ENCODE measurements around the gene DHH. TPM values are rescaled to one million over a fixed set of nuclear protein-coding genes. Genes with fewer than 3 reads are reported as not detected.

Gene DHH
- total and polyA plus RNA-seq, 10 of the 15 experiments (the other 5 are each of a cell fraction or from before 2014, with no cell fraction given): 0.01 TPM; not detected in 9

DNA sequence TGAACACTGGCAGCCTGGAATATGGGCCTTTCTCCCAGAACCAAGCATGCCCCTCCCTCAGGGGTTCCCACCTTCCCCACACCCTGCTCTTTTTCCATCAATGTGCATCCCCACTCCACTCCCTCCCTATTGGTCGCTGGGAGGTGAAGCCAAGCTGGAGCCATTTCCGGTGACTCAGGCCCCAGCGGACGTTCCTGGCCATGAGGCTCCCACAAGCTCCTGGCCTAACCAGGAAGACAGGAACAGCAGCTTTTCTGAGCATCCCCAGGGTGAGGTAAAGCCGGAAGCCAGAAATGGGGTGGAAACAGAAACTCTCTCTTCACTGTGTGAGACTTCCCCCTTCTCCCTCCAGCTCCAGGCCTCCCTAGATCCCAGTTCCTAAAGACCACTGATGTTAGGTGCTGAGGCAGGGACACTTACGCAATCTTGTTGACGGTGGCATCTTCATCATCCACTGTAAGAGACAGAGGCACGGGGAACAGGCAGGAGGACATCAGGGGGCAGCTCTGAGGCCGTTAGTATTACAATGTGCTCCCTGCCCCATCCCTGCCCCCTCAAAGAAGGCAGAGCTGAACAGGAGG is 11.0 kb upstream of the DHH start:
- POLR2A ChIA-PET: interaction anchor here (0.6 to 1.9 kb wide), 5 partner anchors 15 to 268 kb away, joined by 3 to 7 read pairs (median 4); partner anchors contain the start of gene TUBA1B
- 80% methylated on average over 9 of the region's 9 CpGs for WGBS (ENCODE audit: insufficient coverage, insufficient replicate concordance, low lambda C conversion rate, missing lambda C conversion rate)

DNA sequence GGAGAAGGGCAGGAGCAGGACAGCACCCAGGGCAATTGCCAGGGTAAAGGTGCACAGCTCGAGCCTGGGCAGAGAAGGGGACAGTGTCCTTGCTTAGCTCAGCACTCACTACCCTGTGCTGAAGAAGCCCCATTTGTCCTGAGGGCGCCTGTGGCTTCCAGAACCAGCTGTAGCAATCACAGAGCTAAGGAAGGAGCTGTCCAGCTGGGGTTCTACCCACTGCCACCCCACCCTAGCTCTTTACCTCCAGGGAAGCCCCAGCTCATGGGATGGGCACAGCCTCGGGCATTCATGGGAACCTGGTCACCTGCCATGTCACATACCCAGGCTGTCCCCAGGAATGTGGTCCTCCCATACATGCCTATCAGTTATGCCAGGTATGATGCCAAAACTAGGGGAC is 10.2 kb upstream of the DHH start:
- no peak for ATAC-seq
- Histone ChIP-seq H3K9me3 (replicated peaks; ENCODE audit: control insufficient read depth, insufficient read depth, low read length) (no peaks in the 10 kb centered on the region), H3K4me1 (ENCODE audit: control insufficient read depth, insufficient read depth, low read length) (peaks cover 13% of the 10 kb centered on the region), H3K4me3 (no peak overlapping the region), H3K9ac (ENCODE audit: control insufficient read depth, insufficient read depth, low read length) (no peak overlapping the region), H3K36me3 (ENCODE audit: control insufficient read depth in 2 of 2, insufficient read depth in 2 of 2, low read length in 1 of 2) (peaks cover 4 to 17% of the 10 kb centered on the region in 2 experiments), H3K79me2 (ENCODE audit: control insufficient read depth, insufficient read depth, low read length) (peaks cover 5% of the 10 kb centered on the region), H3K27me3 (replicated peaks in 1 of 2; ENCODE audit: control insufficient read depth in 2 of 2, insufficient read depth in 2 of 2, low read length in 1 of 2) (no peaks in the 10 kb centered on the region), H4K20me1 (ENCODE audit: control insufficient read depth, insufficient read depth) (no peaks in the 10 kb centered on the region), H3K4me2 (ENCODE audit: control insufficient read depth, insufficient read depth) (no peak overlapping the region), H2AFZ (ENCODE audit: control insufficient read depth, low read depth, low read length) (no peak overlapping the region), H3K27ac (ENCODE audit: control insufficient read depth, insufficient read depth) (no peak overlapping the region)
- intact Hi-C loops (cut with micrococcal nuclease; ENCODE audit: unreplicated experiment) (no loop called here), in situ Hi-C loops (cut with MboI) (no loop called here)
- ChIA-PET CTCF (interaction anchor here (0.7 to 10.9 kb wide), 7 partner anchors 9 to 41 kb away, joined by 3 to 118 read pairs (median 5); partner anchors contain the start of gene DHH), RAD21 (ENCODE audit: unreplicated experiment) (no interaction called here), SMC1A (ENCODE audit: uncharacterized antibody, unreplicated experiment) (interaction anchor here (0.6 to 1.0 kb wide), 3 partner anchors 18 to 432 kb away, joined by 3 read pairs; no protein-coding TSS in a partner anchor), POLR2A (interaction anchor here (1.1 to 1.9 kb wide), 3 partner anchors 25 to 32 kb away, joined by 4 to 7 read pairs (median 5); partner anchors contain the start of gene TUBA1B)
- no peak for FAIRE-seq
- no TSS peak for BruUV-seq (replicated peaks)
- TF ChIP-seq POLR2AphosphoS5 (IDR thresholded peaks at IDR 0.05; ENCODE audit: low read length) (no peak), TCF12 (IDR thresholded peaks at IDR 0.05; ENCODE audit: low read depth, low read length) (no peak), RCOR1 (conservative IDR thresholded peaks at IDR 0.05; ENCODE audit: low read depth, low read length) (no peak)
- TF ChIP-seq, protein P1, sequence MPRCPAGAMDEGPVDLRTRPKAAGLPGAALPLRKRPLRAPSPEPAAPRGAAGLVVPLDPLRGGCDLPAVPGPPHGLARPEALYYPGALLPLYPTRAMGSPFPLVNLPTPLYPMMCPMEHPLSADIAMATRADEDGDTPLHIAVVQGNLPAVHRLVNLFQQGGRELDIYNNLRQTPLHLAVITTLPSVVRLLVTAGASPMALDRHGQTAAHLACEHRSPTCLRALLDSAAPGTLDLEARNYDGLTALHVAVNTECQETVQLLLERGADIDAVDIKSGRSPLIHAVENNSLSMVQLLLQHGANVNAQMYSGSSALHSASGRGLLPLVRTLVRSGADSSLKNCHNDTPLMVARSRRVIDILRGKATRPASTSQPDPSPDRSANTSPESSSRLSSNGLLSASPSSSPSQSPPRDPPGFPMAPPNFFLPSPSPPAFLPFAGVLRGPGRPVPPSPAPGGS (IDR thresholded peaks at IDR 0.05; ENCODE audit: borderline replicate concordance, insufficient read depth, low read depth, low read length, poor library complexity, severe bottlenecking): no peak
- DNase-seq (ENCODE audit: low read depth, low spot score): no peak
- WGBS (ENCODE audit: insufficient coverage, insufficient replicate concordance, low lambda C conversion rate, missing lambda C conversion rate): 21% methylated on average over 3 of the region's 3 CpGs

More for the DNA sequence above, 11.0 kb upstream of the DHH start:
- H3K27ac ChIP-seq (ENCODE audit: control insufficient read depth, insufficient read depth): no peak overlapping the region
- no peak overlapping the region; the same call in 1 of the 2 replicates for H3K4me2 ChIP-seq (ENCODE audit: control insufficient read depth, insufficient read depth)
- no peak for FAIRE-seq
- ChIA-PET RAD21 (ENCODE audit: unreplicated experiment) (no interaction called here), SMC1A (ENCODE audit: uncharacterized antibody, unreplicated experiment) (interaction anchor here (0.6 to 1.0 kb wide), 3 partner anchors 19 to 432 kb away, joined by 3 read pairs; no protein-coding TSS in a partner anchor), CTCF (interaction anchor here (0.6 to 10.9 kb wide), 6 partner anchors 11 to 88 kb away, joined by 3 to 118 read pairs (median 6); partner anchors contain the start of gene DHH)
- TF ChIP-seq EED (IDR thresholded peaks at IDR 0.05; ENCODE audit: low read depth): peak; percentile 28; the same call in 1 of the 2 replicates
- TF ChIP-seq, protein P2, sequence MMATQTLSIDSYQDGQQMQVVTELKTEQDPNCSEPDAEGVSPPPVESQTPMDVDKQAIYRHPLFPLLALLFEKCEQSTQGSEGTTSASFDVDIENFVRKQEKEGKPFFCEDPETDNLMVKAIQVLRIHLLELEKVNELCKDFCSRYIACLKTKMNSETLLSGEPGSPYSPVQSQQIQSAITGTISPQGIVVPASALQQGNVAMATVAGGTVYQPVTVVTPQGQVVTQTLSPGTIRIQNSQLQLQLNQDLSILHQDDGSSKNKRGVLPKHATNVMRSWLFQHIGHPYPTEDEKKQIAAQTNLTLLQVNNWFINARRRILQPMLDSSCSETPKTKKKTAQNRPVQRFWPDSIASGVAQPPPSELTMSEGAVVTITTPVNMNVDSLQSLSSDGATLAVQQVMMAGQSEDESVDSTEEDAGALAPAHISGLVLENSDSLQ (IDR thresholded peaks at IDR 0.05): no peak
- H3K9ac ChIP-seq (ENCODE audit: control insufficient read depth, insufficient read depth, low read length): no peak overlapping the region
- H4K20me1 ChIP-seq (ENCODE audit: control insufficient read depth, insufficient read depth): no peaks in the 10 kb centered on the region
- peaks cover 4 to 14% of the 10 kb centered on the region in 2 experiments for H3K36me3 ChIP-seq (ENCODE audit: control insufficient read depth in 2 of 2, insufficient read depth in 2 of 2, low read length in 1 of 2)
- intact Hi-C loops (cut with micrococcal nuclease; ENCODE audit: unreplicated experiment): no loop called here
- H3K9me3 ChIP-seq (replicated peaks; ENCODE audit: control insufficient read depth, insufficient read depth, low read length): no peaks in the 10 kb centered on the region
- DNase-seq (ENCODE audit: low read depth, low spot score): no peak
- in situ Hi-C loops (cut with MboI): no loop called here
- no peak overlapping the region for H2AFZ ChIP-seq (ENCODE audit: control insufficient read depth, low read depth, low read length)
- no peaks in the 10 kb centered on the region for H3K27me3 ChIP-seq (replicated peaks in 1 of 2; ENCODE audit: control insufficient read depth in 2 of 2, insufficient read depth in 2 of 2, low read length in 1 of 2)
- BruUV-seq (replicated peaks): no TSS peak
- H3K4me3 ChIP-seq: no peak overlapping the region
- no peak for ATAC-seq
- peaks cover 13% of the 10 kb centered on the region for H3K4me1 ChIP-seq (ENCODE audit: control insufficient read depth, insufficient read depth, low read length)
- H3K79me2 ChIP-seq (ENCODE audit: control insufficient read depth, insufficient read depth, low read length): peaks cover 9% of the 10 kb centered on the region
